Panc1 (cell line): Measurements from ENCODE around the gene CDC42EP3. TPM values are rescaled to one million over a fixed set of nuclear protein-coding genes. Genes with fewer than 3 reads are reported as not detected.

Source experiments
- ATAC-seq: fragments of 200-7000 bp; cut with Tn5 transposase; 2 replicates; pipeline ENCODE4 v1.9.1; 2020; ENCODE audit warnings: mild to moderate bottlenecking, moderate library complexity
- BruUV-seq: library from RNA; stranded (reverse); fragments of 400-500 nt; replicated peaks from 2 replicates; lab custom pipeline; 2021; lab: Mats Ljungman, UMichigan
- CTCF ChIA-PET: fragments of 300-600 bp; sonication (Branson Sonifier 250); formaldehyde crosslinking; loops from one replicate; lab custom pipeline; 2022; ENCODE audit warnings: antibody characterized with exemption; lab: Charles Lee
- POLR2A ChIA-PET: fragments of 300-600 bp; sonication (Branson Sonifier 250); formaldehyde crosslinking; loops from one replicate; lab custom pipeline; 2022; ENCODE audit warnings: antibody characterized with exemption; lab: Charles Lee
- DNase-seq: peaks from one replicate; pipeline ENCODE4 v3.0.0-alpha.2; 2010; ENCODE audit warnings: low read depth, low spot score
- H3K27ac ChIP-seq: 2 replicates; pipeline ENCODE4 v1.5.1; 2011; ENCODE audit warnings: mild to moderate bottlenecking, low read length, inconsistent platforms
- H3K27me3 ChIP-seq: fragments of 200-500 bp; sonication (Bioruptor generic); 2 replicates; pipeline ENCODE4 v1.6.0; 2014; ENCODE audit warnings: low read length, inconsistent platforms; ENCODE audit not compliant: control insufficient read depth, insufficient read depth
- H3K36me3 ChIP-seq: fragments of 200-500 bp; sonication (Bioruptor generic); 2 replicates; pipeline ENCODE4 v1.5.1; 2014; ENCODE audit warnings: inconsistent platforms, mild to moderate bottlenecking, low read length, moderate library complexity; ENCODE audit not compliant: control insufficient read depth, insufficient read depth
- H3K4me1 ChIP-seq: 2 replicates; pipeline ENCODE4 v1.5.1; 2011; ENCODE audit warnings: inconsistent platforms, mild to moderate bottlenecking, low read length, moderate library complexity; ENCODE audit not compliant: control insufficient read depth, insufficient read depth
- H3K4me3 ChIP-seq, 2 experiments: 2 replicates each; pipeline ENCODE4 v1.5.1; 2011 to 2012; ENCODE audit warnings: low read depth in 2 of 2, low read length in 2 of 2, mild to moderate bottlenecking in 2 of 2, inconsistent platforms in 1 of 2, moderate library complexity in 1 of 2
- H3K9me3 ChIP-seq: fragments of 200-500 bp; sonication (Bioruptor generic); 2 replicates; pipeline ENCODE4 v1.5.1; 2014; ENCODE audit warnings: low read depth, mild to moderate bottlenecking, inconsistent platforms, low read length, moderate library complexity; ENCODE audit not compliant: control insufficient read depth, insufficient read depth
- CTCF ChIP-seq: fragments of 450-650 bp; IDR thresholded peaks from 2 replicates; pipeline ENCODE4 v1.5.1; 2017; ENCODE audit warnings: mild to moderate bottlenecking
- POLR2AphosphoS5 ChIP-seq: IDR thresholded peaks from 2 replicates; pipeline ENCODE4 v1.6.1; 2012; ENCODE audit warnings: mild to moderate bottlenecking, low read depth, low read length, moderate library complexity
- SIN3A ChIP-seq: IDR thresholded peaks from 2 replicates; pipeline ENCODE4 v1.6.1; 2012; ENCODE audit warnings: low read depth, mild to moderate bottlenecking, low read length, moderate library complexity, borderline replicate concordance; ENCODE audit not compliant: insufficient read depth
- TCF7L2 ChIP-seq: IDR thresholded peaks from 2 replicates; pipeline ENCODE4 v1.6.1; 2011; ENCODE audit warnings: mild to moderate bottlenecking, low read depth, low read length, inconsistent platforms
- in situ Hi-C: cut with HindIII; loops from 2 replicates; pipeline ENCODE4 v1.10.0; 2016; ENCODE audit warnings: low sequenced_read_pairs, low pct_unique_long_range_greater_than_20kb
- intact Hi-C: fragments of 100-400 bp; cut with micrococcal nuclease; formaldehyde crosslinking; loops from one replicate; pipeline ENCODE4 v1.10.0; 2022; ENCODE audit not compliant: unreplicated experiment
- total RNA-seq: library from RNA; stranded (reverse); gene quantifications from one replicate; pipeline ENCODE4 v1.2.1, GENCODE V29; 2021; ENCODE audit not compliant: unreplicated experiment
- TF ChIP-seq, protein P1 (sequence below), 2 experiments: IDR thresholded peaks; 2 replicates each; pipeline ENCODE4 v1.6.1; 2011 to 2012; ENCODE audit warnings: low read depth in 2 of 2, control low read depth in 1 of 2, low read length in 1 of 2, mild to moderate bottlenecking in 1 of 2, moderate library complexity in 1 of 2; ENCODE audit not compliant: insufficient read depth in 1 of 2

The CDC42EP3 gene
- total RNA-seq, 1 experiment from 2014 or later, result 6.1 TPM

DNA sequence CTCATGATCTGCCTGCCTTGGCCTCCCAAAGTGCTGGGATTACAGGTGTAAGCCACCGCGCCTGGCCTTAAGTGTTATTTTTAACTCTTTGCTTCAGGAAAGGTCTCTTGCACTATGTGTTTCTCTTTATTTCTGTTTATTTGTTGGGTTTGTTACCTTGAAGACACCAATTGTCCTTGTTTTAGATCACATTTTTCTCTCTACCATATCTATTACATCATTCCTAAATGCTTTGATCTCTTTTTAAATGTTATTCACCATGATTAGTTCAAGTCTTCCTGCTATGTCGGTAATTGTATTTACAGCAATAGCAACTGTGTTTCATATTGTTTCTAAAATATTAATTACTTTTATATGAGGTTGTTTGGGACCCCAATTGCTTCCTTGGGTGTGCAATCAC is 77.7 kb downstream of the CDC42EP3 start:
- no peak for TF ChIP-seq POLR2AphosphoS5
- TF ChIP-seq CTCF, result no peak
- TF ChIP-seq TCF7L2, result no peak
- no peaks in the 10 kb centered on the region for H3K9me3 ChIP-seq
- H3K4me3 ChIP-seq, result no peak overlapping the region
- no peaks in the 10 kb centered on the region for H3K4me1 ChIP-seq
- CTCF ChIA-PET, result interaction anchor here (0.6 kb wide), 1 partner anchor 85 kb away, joined by 4 read pairs; no protein-coding TSS in a partner anchor
- ATAC-seq (no peak), DNase-seq (no peak)
- H3K27ac ChIP-seq, result no peak overlapping the region
- BruUV-seq, result no TSS peak
- in situ Hi-C loops (no loop called here), intact Hi-C loops (no loop called here)
- no peaks in the 10 kb centered on the region for H3K36me3 ChIP-seq
- no peaks in the 10 kb centered on the region for H3K27me3 ChIP-seq
- POLR2A ChIA-PET, result no interaction called here

DNA sequence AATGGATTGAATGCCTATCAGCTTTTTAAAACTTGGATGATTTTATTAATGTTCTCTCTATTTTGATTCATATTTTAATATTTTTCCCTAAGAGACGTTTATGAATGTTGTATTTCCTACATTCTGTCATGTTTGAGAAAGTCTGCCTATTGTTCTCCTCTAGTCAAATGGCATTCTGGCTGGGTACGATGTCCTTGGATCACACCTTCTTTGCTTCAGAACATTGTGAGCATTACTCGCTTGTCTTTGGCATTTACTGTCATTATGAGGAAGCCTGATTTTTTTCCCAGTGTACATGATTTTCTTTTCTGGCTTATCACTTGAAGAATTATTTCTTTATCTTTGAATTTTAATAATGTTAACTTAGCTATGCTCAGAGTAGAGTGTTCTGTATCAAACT is 78.4 kb downstream of the CDC42EP3 start:
- in situ Hi-C loops, result no loop called here
- no peak for DNase-seq
- intact Hi-C loops, result no loop called here
- Histone ChIP-seq H3K9me3 (no peaks in the 10 kb centered on the region), H3K36me3 (no peaks in the 10 kb centered on the region), H3K4me3 (no peak overlapping the region), H3K27ac (no peak overlapping the region), H3K4me1 (no peaks in the 10 kb centered on the region), H3K27me3 (no peaks in the 10 kb centered on the region)
- no TSS peak for BruUV-seq
- ChIA-PET CTCF (interaction anchor here (0.6 kb wide), 1 partner anchor 84 kb away, joined by 4 read pairs; no protein-coding TSS in a partner anchor), POLR2A (no interaction called here)
- no peak for TF ChIP-seq CTCF
- TF ChIP-seq, protein P1, sequence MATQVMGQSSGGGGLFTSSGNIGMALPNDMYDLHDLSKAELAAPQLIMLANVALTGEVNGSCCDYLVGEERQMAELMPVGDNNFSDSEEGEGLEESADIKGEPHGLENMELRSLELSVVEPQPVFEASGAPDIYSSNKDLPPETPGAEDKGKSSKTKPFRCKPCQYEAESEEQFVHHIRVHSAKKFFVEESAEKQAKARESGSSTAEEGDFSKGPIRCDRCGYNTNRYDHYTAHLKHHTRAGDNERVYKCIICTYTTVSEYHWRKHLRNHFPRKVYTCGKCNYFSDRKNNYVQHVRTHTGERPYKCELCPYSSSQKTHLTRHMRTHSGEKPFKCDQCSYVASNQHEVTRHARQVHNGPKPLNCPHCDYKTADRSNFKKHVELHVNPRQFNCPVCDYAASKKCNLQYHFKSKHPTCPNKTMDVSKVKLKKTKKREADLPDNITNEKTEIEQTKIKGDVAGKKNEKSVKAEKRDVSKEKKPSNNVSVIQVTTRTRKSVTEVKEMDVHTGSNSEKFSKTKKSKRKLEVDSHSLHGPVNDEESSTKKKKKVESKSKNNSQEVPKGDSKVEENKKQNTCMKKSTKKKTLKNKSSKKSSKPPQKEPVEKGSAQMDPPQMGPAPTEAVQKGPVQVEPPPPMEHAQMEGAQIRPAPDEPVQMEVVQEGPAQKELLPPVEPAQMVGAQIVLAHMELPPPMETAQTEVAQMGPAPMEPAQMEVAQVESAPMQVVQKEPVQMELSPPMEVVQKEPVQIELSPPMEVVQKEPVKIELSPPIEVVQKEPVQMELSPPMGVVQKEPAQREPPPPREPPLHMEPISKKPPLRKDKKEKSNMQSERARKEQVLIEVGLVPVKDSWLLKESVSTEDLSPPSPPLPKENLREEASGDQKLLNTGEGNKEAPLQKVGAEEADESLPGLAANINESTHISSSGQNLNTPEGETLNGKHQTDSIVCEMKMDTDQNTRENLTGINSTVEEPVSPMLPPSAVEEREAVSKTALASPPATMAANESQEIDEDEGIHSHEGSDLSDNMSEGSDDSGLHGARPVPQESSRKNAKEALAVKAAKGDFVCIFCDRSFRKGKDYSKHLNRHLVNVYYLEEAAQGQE (IDR thresholded peaks at IDR 0.05; ENCODE audit: insufficient read depth in 1 of 2, low read depth in 2 of 2, low read length in 1 of 2), result no peak
- TF ChIP-seq POLR2AphosphoS5, result no peak
- no peak for TF ChIP-seq SIN3A
- no peak for TF ChIP-seq TCF7L2
- no peak for ATAC-seq
